ENCODE measurements around the gene TK1.
A peak's percentile ranks its signal among the peaks of the same experiment; 100 is the strongest.

TK1 gene

GRCh38 chr17:78128551-78129350 lies 58.1 kb downstream of the TK1 start, which contains the start of gene TMC6:
Gene TMC6 (minus strand): TSS chr17:78128755. CDS start chr17:78126832, 1,923 bp downstream.
- FAIRE-seq (peak; percentile 87), DNase-seq (ENCODE audit: insufficient read length) (peak; percentile 82)
- TF ChIP-seq POLR2AphosphoS5 (IDR thresholded peaks at IDR 0.05; ENCODE audit: low read depth, low read length) (peak; percentile 16; the same call in 1 of the 2 replicates), POLR2A (IDR thresholded peaks at IDR 0.05; ENCODE audit: low read depth, low read length) (peak; percentile 44; the same call in 1 of the 2 replicates), TAF1 (IDR thresholded peaks at IDR 0.05; ENCODE audit: borderline replicate concordance, low read depth, low read length) (no peak)

- DNase-seq (ENCODE audit: insufficient read length) (no peak), FAIRE-seq (no peak)
- TF ChIP-seq POLR2AphosphoS5 (IDR thresholded peaks at IDR 0.05; ENCODE audit: low read depth, low read length) = no peak
- no peak for TF ChIP-seq TAF1 (IDR thresholded peaks at IDR 0.05; ENCODE audit: borderline replicate concordance, low read depth, low read length)
- TF ChIP-seq POLR2A (IDR thresholded peaks at IDR 0.05; ENCODE audit: low read depth, low read length) = no peak
Observed at GRCh38 chr17:78127888-78128550, 58.8 kb downstream of the TK1 start.

- TF ChIP-seq POLR2A (IDR thresholded peaks at IDR 0.05; ENCODE audit: low read depth, low read length) = no peak
- no peak for TF ChIP-seq TAF1 (IDR thresholded peaks at IDR 0.05; ENCODE audit: borderline replicate concordance, low read depth, low read length)
- no peak for TF ChIP-seq POLR2AphosphoS5 (IDR thresholded peaks at IDR 0.05; ENCODE audit: low read depth, low read length)
- FAIRE-seq (peak; percentile 95), DNase-seq (ENCODE audit: insufficient read length) (peak; percentile 78)
Observed at GRCh38 chr17:78127239-78127887, 59.5 kb downstream of the TK1 start.

DNA sequence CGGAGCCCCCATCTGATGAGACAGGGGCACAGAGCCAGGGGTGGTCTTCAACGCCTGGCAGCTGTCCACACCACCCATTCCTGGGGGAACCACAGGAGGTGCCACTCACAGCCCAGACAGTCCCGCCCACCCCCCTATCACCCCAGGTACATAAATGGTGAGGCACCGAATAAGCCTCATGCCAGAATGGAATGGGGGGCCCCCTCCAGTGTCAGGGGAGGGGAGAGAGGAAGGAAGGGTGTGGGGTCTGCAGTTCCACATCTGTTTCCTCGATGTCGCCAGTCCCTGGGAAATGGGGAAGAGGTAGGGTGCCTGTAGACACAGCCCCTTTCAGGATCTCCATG lies 60.0 kb downstream of the TK1 start:
- TF ChIP-seq POLR2A (IDR thresholded peaks at IDR 0.05; ENCODE audit: low read depth, low read length) (no peak), TAF1 (IDR thresholded peaks at IDR 0.05; ENCODE audit: borderline replicate concordance, low read depth, low read length) (no peak), POLR2AphosphoS5 (IDR thresholded peaks at IDR 0.05; ENCODE audit: low read depth, low read length) (no peak)
- FAIRE-seq (no peak), DNase-seq (ENCODE audit: insufficient read length) (no peak)

GRCh38 chr17:78125976-78126894 lies 60.6 kb downstream of the TK1 start:
- FAIRE-seq = no peak
- TF ChIP-seq TAF1 (IDR thresholded peaks at IDR 0.05; ENCODE audit: borderline replicate concordance, low read depth, low read length) = no peak
- TF ChIP-seq POLR2A (IDR thresholded peaks at IDR 0.05; ENCODE audit: low read depth, low read length) = no peak
- TF ChIP-seq POLR2AphosphoS5 (IDR thresholded peaks at IDR 0.05; ENCODE audit: low read depth, low read length) = no peak
- no peak for DNase-seq (ENCODE audit: insufficient read length)

- FAIRE-seq = no peak
Observed at GRCh38 chr17:78125138-78125913, 61.5 kb downstream of the TK1 start.

GRCh38 chr17:78124836-78125137 lies 62.1 kb downstream of the TK1 start:
- no peak for DNase-seq (ENCODE audit: insufficient read length)
- FAIRE-seq = no peak
- TF ChIP-seq TAF1 (IDR thresholded peaks at IDR 0.05; ENCODE audit: borderline replicate concordance, low read depth, low read length) (no peak), POLR2AphosphoS5 (IDR thresholded peaks at IDR 0.05; ENCODE audit: low read depth, low read length) (0 out of 2 replicates have a peak, but pooled peaks have one; percentile 11)

More at GRCh38 chr17:78125138-78125913, 61.5 kb downstream of the TK1 start:
- TF ChIP-seq POLR2A (IDR thresholded peaks at IDR 0.05; ENCODE audit: low read depth, low read length) (no peak; the same call in 1 of the 2 replicates), POLR2AphosphoS5 (IDR thresholded peaks at IDR 0.05; ENCODE audit: low read depth, low read length) (0 out of 2 replicates have a peak, but pooled peaks have one; percentile 26)
- no peak for DNase-seq (ENCODE audit: insufficient read length)
